ENCODE measurements around the gene ABITRAM. TPM values are rescaled to one million over a fixed set of nuclear protein-coding genes. Genes with fewer than 3 reads are reported as not detected.

Gene ABITRAM
- total and polyA plus RNA-seq, 2 experiments from 2014 or later, result 10.1 to 11.5 TPM

DNA sequence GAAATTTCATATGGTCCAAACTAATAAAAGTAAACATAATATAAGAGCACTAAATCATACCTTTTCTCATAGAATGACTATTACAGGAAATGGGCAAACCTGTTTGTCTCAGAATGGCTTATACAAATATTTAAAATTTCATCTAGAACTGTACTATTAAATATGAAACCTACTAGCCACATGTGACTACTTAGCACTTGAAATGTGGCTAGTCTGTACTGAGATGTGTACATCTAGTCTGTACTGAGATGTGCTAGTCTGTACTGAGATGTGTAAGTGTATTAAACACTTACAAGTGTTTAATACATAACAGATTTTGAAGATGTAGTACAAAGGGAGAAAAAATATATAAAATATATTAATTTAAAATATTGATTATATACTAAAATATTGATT is 22.4 kb downstream of the ABITRAM start:
- TF ChIP-seq JUNB (IDR thresholded peaks at IDR 0.05; ENCODE audit: unreplicated experiment) (no peak), CREB1 (CRISPR knock-in tag; IDR thresholded peaks at IDR 0.05; ENCODE audit: low read depth) (no peak), STAT1 (IDR thresholded peaks at IDR 0.05; ENCODE audit: unreplicated experiment) (no peak), NANOG (IDR thresholded peaks at IDR 0.05; ENCODE audit: borderline replicate concordance) (no peak), ZNF114 (CRISPR knock-in tag; IDR thresholded peaks at IDR 0.05) (no peak), POLR2AphosphoS5 (IDR thresholded peaks at IDR 0.05; ENCODE audit: low read depth) (no peak)
- TF ChIP-seq, protein P1, sequence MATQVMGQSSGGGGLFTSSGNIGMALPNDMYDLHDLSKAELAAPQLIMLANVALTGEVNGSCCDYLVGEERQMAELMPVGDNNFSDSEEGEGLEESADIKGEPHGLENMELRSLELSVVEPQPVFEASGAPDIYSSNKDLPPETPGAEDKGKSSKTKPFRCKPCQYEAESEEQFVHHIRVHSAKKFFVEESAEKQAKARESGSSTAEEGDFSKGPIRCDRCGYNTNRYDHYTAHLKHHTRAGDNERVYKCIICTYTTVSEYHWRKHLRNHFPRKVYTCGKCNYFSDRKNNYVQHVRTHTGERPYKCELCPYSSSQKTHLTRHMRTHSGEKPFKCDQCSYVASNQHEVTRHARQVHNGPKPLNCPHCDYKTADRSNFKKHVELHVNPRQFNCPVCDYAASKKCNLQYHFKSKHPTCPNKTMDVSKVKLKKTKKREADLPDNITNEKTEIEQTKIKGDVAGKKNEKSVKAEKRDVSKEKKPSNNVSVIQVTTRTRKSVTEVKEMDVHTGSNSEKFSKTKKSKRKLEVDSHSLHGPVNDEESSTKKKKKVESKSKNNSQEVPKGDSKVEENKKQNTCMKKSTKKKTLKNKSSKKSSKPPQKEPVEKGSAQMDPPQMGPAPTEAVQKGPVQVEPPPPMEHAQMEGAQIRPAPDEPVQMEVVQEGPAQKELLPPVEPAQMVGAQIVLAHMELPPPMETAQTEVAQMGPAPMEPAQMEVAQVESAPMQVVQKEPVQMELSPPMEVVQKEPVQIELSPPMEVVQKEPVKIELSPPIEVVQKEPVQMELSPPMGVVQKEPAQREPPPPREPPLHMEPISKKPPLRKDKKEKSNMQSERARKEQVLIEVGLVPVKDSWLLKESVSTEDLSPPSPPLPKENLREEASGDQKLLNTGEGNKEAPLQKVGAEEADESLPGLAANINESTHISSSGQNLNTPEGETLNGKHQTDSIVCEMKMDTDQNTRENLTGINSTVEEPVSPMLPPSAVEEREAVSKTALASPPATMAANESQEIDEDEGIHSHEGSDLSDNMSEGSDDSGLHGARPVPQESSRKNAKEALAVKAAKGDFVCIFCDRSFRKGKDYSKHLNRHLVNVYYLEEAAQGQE (IDR thresholded peaks at IDR 0.05; ENCODE audit: unreplicated experiment), result no peak
- TF ChIP-seq, protein P2, sequence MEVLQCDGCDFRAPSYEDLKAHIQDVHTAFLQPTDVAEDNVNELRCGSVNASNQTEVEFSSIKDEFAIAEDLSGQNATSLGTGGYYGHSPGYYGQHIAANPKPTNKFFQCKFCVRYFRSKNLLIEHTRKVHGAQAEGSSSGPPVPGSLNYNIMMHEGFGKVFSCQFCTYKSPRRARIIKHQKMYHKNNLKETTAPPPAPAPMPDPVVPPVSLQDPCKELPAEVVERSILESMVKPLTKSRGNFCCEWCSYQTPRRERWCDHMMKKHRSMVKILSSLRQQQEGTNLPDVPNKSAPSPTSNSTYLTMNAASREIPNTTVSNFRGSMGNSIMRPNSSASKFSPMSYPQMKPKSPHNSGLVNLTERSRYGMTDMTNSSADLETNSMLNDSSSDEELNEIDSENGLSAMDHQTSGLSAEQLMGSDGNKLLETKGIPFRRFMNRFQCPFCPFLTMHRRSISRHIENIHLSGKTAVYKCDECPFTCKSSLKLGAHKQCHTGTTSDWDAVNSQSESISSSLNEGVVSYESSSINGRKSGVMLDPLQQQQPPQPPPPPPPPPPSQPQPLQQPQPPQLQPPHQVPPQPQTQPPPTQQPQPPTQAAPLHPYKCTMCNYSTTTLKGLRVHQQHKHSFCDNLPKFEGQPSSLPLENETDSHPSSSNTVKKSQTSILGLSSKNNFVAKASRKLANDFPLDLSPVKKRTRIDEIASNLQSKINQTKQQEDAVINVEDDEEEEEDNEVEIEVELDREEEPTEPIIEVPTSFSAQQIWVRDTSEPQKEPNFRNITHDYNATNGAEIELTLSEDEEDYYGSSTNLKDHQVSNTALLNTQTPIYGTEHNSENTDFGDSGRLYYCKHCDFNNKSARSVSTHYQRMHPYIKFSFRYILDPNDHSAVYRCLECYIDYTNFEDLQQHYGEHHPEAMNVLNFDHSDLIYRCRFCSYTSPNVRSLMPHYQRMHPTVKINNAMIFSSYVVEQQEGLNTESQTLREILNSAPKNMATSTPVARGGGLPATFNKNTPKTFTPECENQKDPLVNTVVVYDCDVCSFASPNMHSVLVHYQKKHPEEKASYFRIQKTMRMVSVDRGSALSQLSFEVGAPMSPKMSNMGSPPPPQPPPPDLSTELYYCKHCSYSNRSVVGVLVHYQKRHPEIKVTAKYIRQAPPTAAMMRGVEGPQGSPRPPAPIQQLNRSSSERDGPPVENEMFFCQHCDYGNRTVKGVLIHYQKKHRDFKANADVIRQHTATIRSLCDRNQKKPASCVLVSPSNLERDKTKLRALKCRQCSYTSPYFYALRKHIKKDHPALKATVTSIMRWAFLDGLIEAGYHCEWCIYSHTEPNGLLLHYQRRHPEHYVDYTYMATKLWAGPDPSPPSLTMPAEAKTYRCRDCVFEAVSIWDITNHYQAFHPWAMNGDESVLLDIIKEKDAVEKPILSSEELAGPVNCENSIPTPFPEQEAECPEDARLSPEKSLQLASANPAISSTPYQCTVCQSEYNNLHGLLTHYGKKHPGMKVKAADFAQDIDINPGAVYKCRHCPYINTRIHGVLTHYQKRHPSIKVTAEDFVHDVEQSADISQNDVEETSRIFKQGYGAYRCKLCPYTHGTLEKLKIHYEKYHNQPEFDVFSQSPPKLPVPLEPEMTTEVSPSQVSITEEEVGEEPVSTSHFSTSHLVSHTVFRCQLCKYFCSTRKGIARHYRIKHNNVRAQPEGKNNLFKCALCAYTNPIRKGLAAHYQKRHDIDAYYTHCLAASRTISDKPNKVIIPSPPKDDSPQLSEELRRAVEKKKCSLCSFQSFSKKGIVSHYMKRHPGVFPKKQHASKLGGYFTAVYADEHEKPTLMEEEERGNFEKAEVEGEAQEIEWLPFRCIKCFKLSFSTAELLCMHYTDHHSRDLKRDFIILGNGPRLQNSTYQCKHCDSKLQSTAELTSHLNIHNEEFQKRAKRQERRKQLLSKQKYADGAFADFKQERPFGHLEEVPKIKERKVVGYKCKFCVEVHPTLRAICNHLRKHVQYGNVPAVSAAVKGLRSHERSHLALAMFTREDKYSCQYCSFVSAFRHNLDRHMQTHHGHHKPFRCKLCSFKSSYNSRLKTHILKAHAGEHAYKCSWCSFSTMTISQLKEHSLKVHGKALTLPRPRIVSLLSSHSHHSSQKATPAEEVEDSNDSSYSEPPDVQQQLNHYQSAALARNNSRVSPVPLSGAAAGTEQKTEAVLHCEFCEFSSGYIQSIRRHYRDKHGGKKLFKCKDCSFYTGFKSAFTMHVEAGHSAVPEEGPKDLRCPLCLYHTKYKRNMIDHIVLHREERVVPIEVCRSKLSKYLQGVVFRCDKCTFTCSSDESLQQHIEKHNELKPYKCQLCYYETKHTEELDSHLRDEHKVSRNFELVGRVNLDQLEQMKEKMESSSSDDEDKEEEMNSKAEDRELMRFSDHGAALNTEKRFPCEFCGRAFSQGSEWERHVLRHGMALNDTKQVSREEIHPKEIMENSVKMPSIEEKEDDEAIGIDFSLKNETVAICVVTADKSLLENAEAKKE (CRISPR knock-in tag; IDR thresholded peaks at IDR 0.05), result no peak
- Histone ChIP-seq H3K4me3 (no peak overlapping the region), H3K36me3 (ENCODE audit: insufficient read depth) (no peaks in the 10 kb centered on the region), H3K79me2 (replicated peaks; ENCODE audit: insufficient read depth) (no peaks in the 10 kb centered on the region), H3K4me2 (no peak overlapping the region), H4K20me1 (replicated peaks; ENCODE audit: insufficient read depth) (peaks cover 8% of the 10 kb centered on the region), H3K4me1 (ENCODE audit: insufficient read depth) (no peaks in the 10 kb centered on the region), H3F3A (replicated peaks; ENCODE audit: low read depth) (no peaks in the 10 kb centered on the region), H3K9me2 (ENCODE audit: insufficient read depth) (no peaks in the 10 kb centered on the region), H3K27me3 (ENCODE audit: insufficient read depth) (no peaks in the 10 kb centered on the region), H2AFZ (no peak overlapping the region), H3K27ac (ENCODE audit: low read depth) (no peak overlapping the region)
- Mint-ChIP-seq H3K27me3 (ENCODE audit: insufficient read depth, low read depth, poor library complexity) (no peaks in the 10 kb centered on the region), H3K9me3 (no peaks in the 10 kb centered on the region), H3K27ac (no peak overlapping the region), H3K4me3 (no peak overlapping the region), H3K36me3 (ENCODE audit: low read depth) (peaks cover 3% of the 10 kb centered on the region; the same call in 1 of the 3 replicates), H3K4me1 (no peaks in the 10 kb centered on the region)
- DNase-seq (ENCODE audit: low spot score) (no peak), ATAC-seq (no peak)
